Measurements from ENCODE around the gene TLK2.
"Not testable (repeated sequence)": the region's sequence is repeated elsewhere in the genome, so short reads cannot be mapped to it uniquely, and the experiment has no call there.

The TLK2 gene

GRCh38 chr17:62478424-62478879 lies at the start of gene TLK2:
TSS of gene TLK2 (plus strand) at chr17:62478825. CDS start at chr17:62481126, 2,301 bp downstream.
- DNase-seq = peak; percentile 71

DNA sequence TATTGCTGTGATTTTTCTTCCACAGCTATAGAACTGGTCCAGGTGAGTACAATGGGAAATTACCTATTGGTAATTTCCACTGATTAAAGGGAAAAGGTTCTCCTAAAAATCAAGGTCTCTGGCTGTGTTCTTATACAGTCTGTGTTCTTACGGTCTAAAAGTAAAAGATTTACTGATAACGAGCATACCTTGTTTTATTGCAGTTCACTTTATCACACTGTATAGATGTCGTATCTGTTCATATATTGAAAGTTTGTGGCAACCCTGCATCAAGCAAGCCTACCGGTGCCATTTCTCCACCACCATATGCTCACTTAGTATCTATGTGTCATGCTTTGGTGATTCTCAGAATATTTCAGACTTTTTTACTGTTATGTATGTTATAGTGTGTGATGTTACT lies 43.4 kb upstream of the TLK2 start:
- DNase-seq = not testable (repeated sequence)

- not testable (repeated sequence) for DNase-seq
Observed at GRCh38 chr17:62441181-62441580, 37.4 kb upstream of the TLK2 start.

DNA sequence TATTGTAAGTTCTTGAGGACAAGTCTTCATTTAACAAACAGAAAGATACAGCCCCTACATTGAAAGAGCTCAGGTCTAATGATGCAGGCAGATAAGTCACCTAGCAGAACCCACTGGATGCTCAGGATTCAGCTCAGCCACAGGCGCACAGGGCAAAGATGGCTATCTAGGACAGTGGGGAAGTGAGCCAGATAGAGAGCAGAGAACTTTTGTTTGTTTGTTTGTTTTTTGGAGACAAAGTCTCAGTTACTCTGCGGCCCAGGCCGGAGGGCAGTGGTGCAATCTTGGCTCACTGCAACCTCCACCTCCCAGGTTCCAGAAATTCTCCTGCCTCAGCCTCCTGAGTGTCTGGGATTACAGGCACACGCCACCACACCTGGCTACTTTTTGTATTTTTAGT lies 34.6 kb upstream of the TLK2 start:
- no peak for DNase-seq

GRCh38 chr17:62445791-62446190 lies 32.8 kb upstream of the TLK2 start:
- DNase-seq = not testable (repeated sequence)

DNA sequence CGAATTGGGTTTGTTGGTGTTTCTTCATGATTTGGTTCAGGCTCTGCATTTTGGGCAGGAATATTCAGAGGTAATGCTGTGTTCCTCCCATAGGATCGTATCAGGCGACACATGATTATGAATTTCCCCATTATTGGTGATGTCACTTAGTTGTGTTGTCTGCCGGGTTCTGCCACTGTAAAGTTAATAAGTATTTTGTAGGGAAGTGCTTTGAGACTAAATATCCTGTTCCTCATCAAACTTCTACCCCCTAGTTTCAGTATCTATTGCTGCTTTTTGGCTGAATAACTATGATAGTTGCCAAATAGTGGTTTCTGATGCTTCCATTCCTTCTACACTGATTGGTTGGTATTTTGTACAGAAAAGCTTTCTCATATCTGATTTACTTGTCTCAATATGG lies 26.4 kb upstream of the TLK2 start:
- not testable (repeated sequence) for DNase-seq

GRCh38 chr17:62453041-62453440 lies 25.6 kb upstream of the TLK2 start:
- not testable (repeated sequence) for DNase-seq

GRCh38 chr17:62453656-62454055 lies 25.0 kb upstream of the TLK2 start:
- DNase-seq = not testable (repeated sequence)

- DNase-seq = not testable (repeated sequence)
Observed at GRCh38 chr17:62454111-62454510, 24.5 kb upstream of the TLK2 start.

DNA sequence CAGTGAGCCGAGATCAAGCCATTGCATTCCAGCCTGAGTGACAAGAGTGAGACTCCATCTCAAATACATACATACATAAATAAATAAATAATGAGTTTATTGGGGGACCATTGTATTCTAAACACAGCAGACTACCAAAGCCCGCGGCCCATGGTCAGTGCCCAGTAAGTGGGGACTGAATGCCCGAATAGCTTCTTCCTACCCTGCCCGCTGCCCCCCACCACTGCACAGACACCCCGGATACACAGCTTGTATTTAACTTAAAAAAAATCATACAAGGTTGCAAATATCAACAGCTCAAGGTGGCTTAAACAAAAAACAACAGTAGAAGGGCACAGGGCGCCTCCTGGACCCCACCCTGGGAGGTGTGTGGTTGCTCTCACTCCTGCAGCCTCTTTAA lies 22.6 kb upstream of the TLK2 start:
- no peak for DNase-seq

GRCh38 chr17:62458483-62458882 lies 20.1 kb upstream of the TLK2 start:
- not testable (repeated sequence) for DNase-seq

DNA sequence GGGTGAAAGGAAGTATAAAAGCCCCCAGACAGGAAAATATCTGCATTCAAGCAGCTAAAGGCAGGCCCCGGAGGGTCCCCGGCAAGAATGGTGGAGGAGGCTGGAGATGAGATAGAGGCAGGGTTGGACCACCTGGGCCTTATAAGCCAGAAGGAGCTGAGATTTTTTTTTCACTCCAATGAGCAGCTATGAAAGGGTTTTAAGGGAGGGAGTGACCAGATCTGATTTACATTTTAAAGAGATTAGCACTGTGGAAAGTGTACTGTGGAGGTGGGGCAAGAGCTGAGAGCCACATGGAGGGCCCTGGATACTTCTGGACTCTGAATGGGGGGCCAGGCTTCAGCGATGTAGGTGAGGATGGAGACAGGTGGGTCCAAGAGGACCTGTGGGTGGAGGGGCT lies 14.2 kb upstream of the TLK2 start:
- DNase-seq = not testable (repeated sequence)

DNA sequence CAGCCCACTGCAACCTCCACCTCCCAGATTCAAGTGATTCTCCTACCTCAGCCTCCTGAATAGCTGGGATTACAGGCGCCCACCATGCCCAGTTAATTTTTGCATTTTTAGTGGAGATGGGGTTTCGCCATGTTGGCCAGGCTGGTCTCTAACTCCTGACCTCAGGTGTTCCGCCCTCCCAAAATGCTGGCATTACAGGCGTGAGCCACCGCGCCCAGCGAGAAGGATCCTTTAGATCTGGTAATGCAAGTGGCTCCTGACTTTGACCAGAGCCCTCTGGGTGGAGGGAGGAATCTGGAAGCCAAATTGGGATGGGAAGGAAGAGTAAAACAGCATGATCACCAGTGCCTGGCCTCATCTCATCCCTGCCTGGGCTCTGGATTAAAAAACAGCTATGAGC lies 13.4 kb upstream of the TLK2 start:
- not testable (repeated sequence) for DNase-seq

DNA sequence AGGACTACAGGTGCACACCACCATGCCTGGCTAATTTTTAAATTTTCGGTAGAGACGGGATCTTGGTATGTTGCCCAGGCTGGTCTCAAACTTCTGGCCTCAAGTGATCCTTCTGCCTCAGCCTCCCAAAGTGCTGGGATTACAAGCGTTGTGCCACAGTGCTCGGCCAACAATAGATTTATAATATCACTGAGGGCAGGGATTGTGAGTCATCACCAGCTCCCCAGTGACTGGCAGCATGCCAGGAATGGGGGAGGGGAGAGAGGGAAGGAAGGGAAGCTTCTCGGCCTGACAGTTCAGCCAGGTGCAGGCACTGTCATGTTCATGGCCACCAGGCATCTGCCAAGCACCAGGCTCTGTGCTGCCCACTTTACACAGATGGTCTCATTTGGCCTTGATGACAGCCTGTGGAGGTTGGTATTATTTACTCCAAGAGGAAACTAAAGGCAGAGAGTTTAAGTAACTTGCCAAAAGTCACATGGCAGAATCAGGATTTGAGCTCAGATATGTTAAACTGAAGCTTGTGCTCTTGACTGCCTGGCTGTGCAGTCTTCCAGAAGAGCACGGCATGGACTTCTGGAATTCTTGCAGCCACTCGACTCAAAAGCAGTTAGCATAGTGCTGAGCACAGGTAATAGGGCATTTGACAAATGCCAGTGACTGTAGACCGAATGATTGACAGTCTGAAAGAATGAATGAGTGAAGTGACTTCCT lies 7.8 kb upstream of the TLK2 start:
- peak; percentile 27 for DNase-seq

- not testable (repeated sequence) for DNase-seq
Observed at GRCh38 chr17:62471380-62471880, 7.2 kb upstream of the TLK2 start.

GRCh38 chr17:62473030-62473982 lies 5.3 kb upstream of the TLK2 start:
- not testable (repeated sequence) for DNase-seq

DNA sequence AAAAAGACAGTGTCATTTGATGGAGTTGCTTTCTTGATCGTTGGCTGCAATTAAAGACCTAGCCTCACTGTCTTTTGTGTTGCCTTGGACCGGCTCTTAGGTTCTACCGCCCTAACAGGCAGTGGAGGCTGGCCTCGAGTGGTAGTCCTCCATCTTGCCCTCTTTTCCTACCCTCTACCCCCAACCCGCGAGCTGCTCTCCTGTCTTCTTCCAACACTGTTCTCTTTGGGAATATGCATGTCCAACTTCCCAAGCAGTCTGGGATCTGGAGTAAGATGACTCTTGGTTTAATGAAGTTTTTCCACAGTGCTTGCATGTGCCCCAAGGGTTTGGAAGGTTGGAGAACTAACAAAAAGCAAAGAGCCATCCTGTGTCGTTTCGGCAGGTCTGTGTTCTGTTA lies 1.5 kb upstream of the TLK2 start:
- DNase-seq = not testable (repeated sequence)

DNA sequence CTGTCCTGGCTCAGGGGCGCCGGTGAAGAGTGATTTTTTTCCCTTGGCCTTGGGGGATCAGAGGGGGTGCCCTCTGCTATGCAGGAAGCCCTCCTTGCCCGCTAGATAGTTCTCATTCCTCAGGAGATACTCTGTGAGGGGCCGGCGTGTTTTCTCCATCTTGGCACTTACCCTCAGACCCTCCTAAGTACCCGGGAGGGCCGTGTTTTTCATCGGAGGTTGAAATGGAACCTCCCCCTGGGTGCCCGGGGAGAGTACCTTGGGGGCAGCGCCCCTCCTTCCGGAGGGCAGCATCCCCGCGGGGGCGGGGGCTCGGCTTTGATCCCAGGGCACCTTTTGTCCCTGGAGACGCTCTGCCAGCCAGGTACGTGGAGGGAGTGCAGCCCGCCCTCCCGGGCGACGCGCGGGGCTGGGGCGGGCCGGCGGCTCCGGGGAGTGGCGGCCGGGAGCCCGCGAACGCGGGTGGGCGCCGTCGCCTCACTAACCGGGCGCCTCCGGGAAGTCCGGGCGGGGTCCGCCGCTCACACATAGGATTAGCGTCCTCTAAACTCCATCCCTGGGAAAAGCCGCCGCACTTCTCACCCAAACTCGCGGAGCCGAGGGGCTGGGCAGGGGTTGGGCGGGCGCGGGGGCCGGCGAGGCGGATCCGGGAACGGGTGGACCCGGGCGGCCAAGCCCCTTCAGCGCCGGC lies 762 bp upstream of the TLK2 start:
- not testable (repeated sequence) for DNase-seq

DNA sequence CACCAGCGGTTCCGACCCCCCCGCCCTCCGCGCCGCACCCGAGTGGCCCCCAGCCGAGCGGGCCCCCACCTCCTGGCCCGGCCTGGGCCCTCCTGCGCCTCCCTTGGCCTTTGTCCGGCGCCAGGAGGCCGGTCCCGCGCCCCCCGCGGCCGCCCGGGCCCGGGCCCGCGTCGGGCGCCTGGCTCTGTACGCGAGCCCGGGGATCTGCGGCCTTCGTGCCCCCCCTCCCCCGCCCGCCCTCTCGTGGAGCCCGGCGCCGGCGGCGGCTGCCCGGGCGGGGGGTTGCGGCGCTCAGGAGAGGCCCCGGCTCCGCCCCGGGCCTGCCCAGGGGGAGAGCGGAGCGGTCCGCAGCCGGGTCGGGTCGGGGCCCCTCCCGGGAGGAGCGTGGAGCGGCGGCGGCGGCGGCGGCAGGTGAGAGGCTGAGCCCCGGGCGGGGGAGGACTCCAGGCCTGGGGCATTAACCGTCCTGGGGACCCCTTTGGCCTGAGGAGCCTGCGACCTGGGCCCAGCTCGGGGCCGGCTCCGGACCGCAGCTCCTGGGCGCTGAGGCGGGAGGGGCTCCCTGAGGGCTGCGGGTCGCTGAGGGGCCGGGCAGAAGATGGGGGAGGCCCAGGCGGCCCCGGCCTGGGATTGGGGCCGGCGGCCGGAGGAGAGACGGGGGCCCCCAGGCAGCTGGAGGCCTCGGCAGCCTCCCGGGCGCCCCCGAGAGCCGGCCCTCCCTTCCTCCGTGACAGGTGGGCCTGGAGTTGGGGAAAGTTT lies 434 bp downstream of the TLK2 start:
- DNase-seq = not testable (repeated sequence)

GRCh38 chr17:62479639-62480258 lies 1.1 kb downstream of the TLK2 start:
- DNase-seq = peak; percentile 12

DNA sequence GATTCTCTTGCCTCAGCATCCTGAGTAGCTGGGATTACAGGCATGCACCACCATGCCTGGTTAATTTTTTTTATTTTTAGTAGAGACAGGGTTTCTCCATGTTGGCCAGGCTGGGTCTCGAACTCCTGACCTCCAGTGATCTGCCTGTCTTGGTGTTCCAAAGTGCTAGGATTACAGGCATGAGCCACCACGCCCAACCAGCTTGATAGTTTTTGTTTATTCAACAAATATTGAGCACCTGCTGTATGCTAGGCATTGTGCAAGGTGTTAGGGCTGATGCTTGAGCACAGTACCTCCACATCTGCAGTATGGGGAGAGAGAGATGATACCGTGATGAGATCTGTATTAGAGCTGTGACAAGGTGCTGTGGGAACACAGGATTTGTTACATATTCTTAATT lies 3.9 kb downstream of the TLK2 start:
- DNase-seq = not testable (repeated sequence)

DNA sequence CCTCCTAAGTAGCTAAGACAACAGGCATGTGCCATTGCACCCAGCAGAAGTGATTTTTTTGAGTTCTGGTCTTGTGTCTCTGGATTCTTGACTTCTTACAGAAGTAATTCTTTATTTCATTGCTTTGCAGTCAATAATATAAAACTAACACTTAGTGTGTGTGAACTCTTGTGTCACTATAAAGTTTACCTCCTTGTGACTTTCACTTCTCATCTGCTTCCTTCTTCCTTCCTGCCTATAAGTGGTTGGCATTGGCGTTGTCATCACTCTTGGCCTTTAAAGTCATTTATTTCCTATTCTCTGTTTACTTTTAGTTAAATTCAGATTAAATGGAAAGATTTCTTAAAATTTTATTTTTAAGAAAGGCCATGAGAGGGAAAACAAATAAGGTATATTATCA lies 12.4 kb downstream of the TLK2 start:
- DNase-seq = not testable (repeated sequence)

Measured in HCEC 1CT (cell line).